ENCODE results near the gene NRTN. TPM values are rescaled to one million over a fixed set of nuclear protein-coding genes. Genes with fewer than 3 reads are reported as not detected.

The NRTN gene
- total and polyA plus RNA-seq, 3 experiments from 2014 or later, result 0.26 TPM; not detected in 1

DNA sequence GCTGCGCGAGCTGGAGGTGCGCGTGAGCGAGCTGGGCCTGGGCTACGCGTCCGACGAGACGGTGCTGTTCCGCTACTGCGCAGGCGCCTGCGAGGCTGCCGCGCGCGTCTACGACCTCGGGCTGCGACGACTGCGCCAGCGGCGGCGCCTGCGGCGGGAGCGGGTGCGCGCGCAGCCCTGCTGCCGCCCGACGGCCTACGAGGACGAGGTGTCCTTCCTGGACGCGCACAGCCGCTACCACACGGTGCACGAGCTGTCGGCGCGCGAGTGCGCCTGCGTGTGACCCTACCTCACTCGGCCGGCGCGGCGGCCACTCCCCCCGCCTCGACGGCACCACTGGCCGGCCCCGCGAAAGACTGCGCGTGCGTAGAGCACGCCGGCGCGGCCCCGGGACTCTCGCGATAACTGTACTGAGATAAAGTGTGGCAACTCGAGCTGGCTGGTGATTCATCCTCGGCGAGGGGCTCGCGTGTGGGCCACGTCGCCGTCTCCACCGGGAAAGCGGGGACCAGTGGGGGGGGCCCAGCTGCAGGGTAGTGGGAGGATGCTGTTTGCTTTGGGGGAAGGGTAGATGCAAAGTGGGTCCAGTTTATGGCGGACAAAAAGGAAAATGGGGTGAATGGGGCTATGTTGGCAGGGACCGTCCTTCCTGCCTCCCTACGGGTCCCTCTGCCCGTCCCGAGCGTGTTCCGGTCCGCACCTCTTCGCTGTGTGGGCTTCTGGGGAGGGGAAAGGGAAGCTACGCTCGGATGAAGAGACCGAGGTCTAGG, 23.2 kb downstream of the NRTN start:
- H3K27me3 ChIP-seq (ENCODE audit: insufficient read depth, low read length, poor library complexity, severe bottlenecking), result no peaks in the 10 kb centered on the region
- peak overlapping the region; percentile 76 for H3K4me3 ChIP-seq (ENCODE audit: low read length)
- Mint-ChIP-seq H3K27me3 (peaks cover 3 to 7% of the 10 kb centered on the region in 2 donors), H3K4me3 (peak overlapping the region; percentile 85 to 95 (median 92)), H3K27ac (peak overlapping the region; percentile 81 to 97 (median 92)), H3K36me3 (peaks cover 0 to 2% (median 0%) of the 10 kb centered on the region in 3 donors), H3K9me3 (peaks cover 0 to 5% (median 0%) of the 10 kb centered on the region in 5 donors), H3K4me1 (peaks cover 4 to 19% (median 4%) of the 10 kb centered on the region in 3 donors)
- POLR2A ChIA-PET, result interaction anchor here (0.6 to 2.5 kb wide), 2 partner anchors 76 to 149 kb away, joined by 3 to 24 read pairs; partner anchors contain the start of genes NDUFA11 and VMAC
- CTCF ChIA-PET, result interaction anchor here (0.6 to 1.6 kb wide), 3 partner anchors 24 to 1688 kb away, joined by 3 to 4 read pairs (median 4); no protein-coding TSS in a partner anchor
- H3K4me1 ChIP-seq (ENCODE audit: insufficient read depth, low read length), result peaks cover 19% of the 10 kb centered on the region
- H3K36me3 ChIP-seq (ENCODE audit: insufficient read depth, low read length), result no peaks in the 10 kb centered on the region
- H3K27ac ChIP-seq (ENCODE audit: low read depth, low read length), result peak overlapping the region; percentile 77
- peak; percentile 82 to 96 (median 87) for DNase-seq
- no peaks in the 10 kb centered on the region for H3K9me3 ChIP-seq (ENCODE audit: low read length)

- H3K27ac Mint-ChIP-seq, result peak overlapping the region; percentile 81 to 97 (median 92)
- H3K27me3 Mint-ChIP-seq, result peaks cover 5 to 7% of the 10 kb centered on the region in 2 donors
- peaks cover 0 to 5% (median 0%) of the 10 kb centered on the region in 5 donors for H3K9me3 Mint-ChIP-seq
- peaks cover 0 to 2% (median 0%) of the 10 kb centered on the region in 3 donors for H3K36me3 Mint-ChIP-seq
- Histone ChIP-seq H3K27me3 (ENCODE audit: insufficient read depth, low read length, poor library complexity, severe bottlenecking) (no peaks in the 10 kb centered on the region), H3K4me3 (ENCODE audit: low read length) (peak overlapping the region; percentile 76), H3K4me1 (ENCODE audit: insufficient read depth, low read length) (peaks cover 19% of the 10 kb centered on the region), H3K9me3 (ENCODE audit: low read length) (no peaks in the 10 kb centered on the region), H3K36me3 (ENCODE audit: insufficient read depth, low read length) (no peaks in the 10 kb centered on the region), H3K27ac (ENCODE audit: low read depth, low read length) (peak overlapping the region; percentile 77)
- H3K4me3 Mint-ChIP-seq, result peak overlapping the region; percentile 85 to 95 (median 92)
- peaks cover 4 to 19% (median 4%) of the 10 kb centered on the region in 3 donors for H3K4me1 Mint-ChIP-seq
- peak in 1 of 5 donors; percentile 17 for DNase-seq
- ChIA-PET POLR2A (interaction anchor here (0.6 to 2.5 kb wide), 2 partner anchors 75 to 148 kb away, joined by 3 to 24 read pairs; partner anchors contain the start of genes NDUFA11 and VMAC), CTCF (interaction anchor here (1.6 kb wide), 1 partner anchor 25 kb away, joined by 4 read pairs; no protein-coding TSS in a partner anchor)
These were observed 24.0 kb downstream of the NRTN start for GRCh38 chr19:5828661-5829566.

DNA sequence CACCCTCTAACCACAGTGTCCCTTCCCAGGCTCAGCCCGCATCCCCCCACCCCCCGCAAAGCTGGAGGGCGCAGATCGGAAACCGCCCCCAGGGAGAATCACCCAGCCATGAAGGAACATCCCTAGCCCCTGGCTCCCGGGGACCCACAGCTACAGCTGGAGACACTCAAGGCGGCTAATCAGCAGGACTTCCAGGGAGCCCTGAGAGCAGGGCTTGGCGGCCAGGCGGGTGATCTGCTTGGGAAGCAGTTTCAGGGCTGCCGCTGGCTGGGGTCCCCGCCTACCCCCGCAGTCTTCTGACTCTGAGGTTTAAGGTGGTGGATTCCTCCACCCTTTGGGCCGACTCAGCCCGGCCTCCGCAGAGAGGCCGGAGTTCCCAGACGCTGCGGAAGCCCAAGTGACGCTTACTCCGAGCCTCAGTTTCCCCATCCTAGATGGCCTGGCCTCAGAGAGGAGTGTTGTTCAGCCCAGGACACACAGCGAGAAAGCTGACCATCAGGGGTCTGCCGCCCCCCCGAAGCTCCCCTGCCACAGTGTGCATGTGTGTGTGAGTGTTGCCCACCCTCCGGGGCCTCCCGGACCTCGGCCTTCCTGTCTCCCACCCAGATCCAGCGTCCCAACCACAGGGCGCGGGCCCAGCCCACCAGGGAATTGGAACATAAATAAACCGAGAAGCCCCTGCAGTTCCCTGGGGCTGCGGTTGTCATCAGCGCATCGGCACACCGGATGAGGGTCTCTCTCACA, 24.9 kb downstream of the NRTN start:
- H3K9me3 Mint-ChIP-seq, result peaks cover 0 to 5% (median 0%) of the 10 kb centered on the region in 5 donors
- POLR2A ChIA-PET, result interaction anchor here (2.5 kb wide), 1 partner anchor 74 kb away, joined by 24 read pairs; the partner anchor contains the start of genes NDUFA11 and VMAC
- Histone ChIP-seq H3K27me3 (ENCODE audit: insufficient read depth, low read length, poor library complexity, severe bottlenecking) (no peaks in the 10 kb centered on the region), H3K27ac (ENCODE audit: low read depth, low read length) (no peak overlapping the region), H3K9me3 (ENCODE audit: low read length) (no peaks in the 10 kb centered on the region), H3K4me1 (ENCODE audit: insufficient read depth, low read length) (peaks cover 19% of the 10 kb centered on the region), H3K36me3 (ENCODE audit: insufficient read depth, low read length) (no peaks in the 10 kb centered on the region), H3K4me3 (ENCODE audit: low read length) (no peak overlapping the region)
- H3K27me3 Mint-ChIP-seq, result peaks cover 8 to 9% of the 10 kb centered on the region in 2 donors
- H3K4me3 Mint-ChIP-seq, result peak overlapping the region in 3 of 7 donors; percentile 37 to 79 (median 43)
- no peak overlapping the region for H3K27ac Mint-ChIP-seq
- peaks cover 4 to 19% (median 4%) of the 10 kb centered on the region in 3 donors for H3K4me1 Mint-ChIP-seq
- DNase-seq, result no peak
- CTCF ChIA-PET, result interaction anchor here (1.6 kb wide), 1 partner anchor 26 kb away, joined by 4 read pairs; no protein-coding TSS in a partner anchor
- peaks cover 0 to 2% (median 0%) of the 10 kb centered on the region in 3 donors for H3K36me3 Mint-ChIP-seq

- POLR2A ChIA-PET, result no interaction called here
- H3K27me3 Mint-ChIP-seq, result peaks cover 8 to 16% of the 10 kb centered on the region in 2 donors
- DNase-seq, result no peak
- Histone ChIP-seq H3K4me3 (ENCODE audit: low read length) (no peak overlapping the region), H3K27me3 (ENCODE audit: insufficient read depth, low read length, poor library complexity, severe bottlenecking) (no peaks in the 10 kb centered on the region), H3K36me3 (ENCODE audit: insufficient read depth, low read length) (no peaks in the 10 kb centered on the region), H3K9me3 (ENCODE audit: low read length) (no peaks in the 10 kb centered on the region), H3K4me1 (ENCODE audit: insufficient read depth, low read length) (peaks cover 19% of the 10 kb centered on the region), H3K27ac (ENCODE audit: low read depth, low read length) (no peak overlapping the region)
- CTCF ChIA-PET, result no interaction called here
- peaks cover 0 to 5% (median 0%) of the 10 kb centered on the region in 5 donors for H3K9me3 Mint-ChIP-seq
- H3K27ac Mint-ChIP-seq, result no peak overlapping the region
- peaks cover 0 to 2% (median 0%) of the 10 kb centered on the region in 3 donors for H3K36me3 Mint-ChIP-seq
- H3K4me3 Mint-ChIP-seq, result no peak overlapping the region
- H3K4me1 Mint-ChIP-seq, result peaks cover 4 to 19% (median 4%) of the 10 kb centered on the region in 3 donors
These were observed 26.3 kb downstream of the NRTN start for GRCh38 chr19:5831159-5831558.

- H3K4me3 Mint-ChIP-seq, result no peak overlapping the region
- no peaks in the 10 kb centered on the region for H3K27me3 ChIP-seq (ENCODE audit: insufficient read depth, low read length, poor library complexity, severe bottlenecking)
- H3K9me3 Mint-ChIP-seq, result peaks cover 0 to 5% (median 0%) of the 10 kb centered on the region in 5 donors
- peaks cover 3 to 13% (median 4%) of the 10 kb centered on the region in 3 donors for H3K4me1 Mint-ChIP-seq
- H3K9me3 ChIP-seq (ENCODE audit: low read length), result no peaks in the 10 kb centered on the region
- no peak for DNase-seq
- H3K27me3 Mint-ChIP-seq, result peaks cover 8 to 16% of the 10 kb centered on the region in 2 donors
- CTCF ChIA-PET, result no interaction called here
- peaks cover 0 to 2% (median 0%) of the 10 kb centered on the region in 3 donors for H3K36me3 Mint-ChIP-seq
- H3K4me3 ChIP-seq (ENCODE audit: low read length), result no peak overlapping the region
- POLR2A ChIA-PET, result no interaction called here
- no peaks in the 10 kb centered on the region for H3K36me3 ChIP-seq (ENCODE audit: insufficient read depth, low read length)
- H3K27ac Mint-ChIP-seq, result no peak overlapping the region
- H3K27ac ChIP-seq (ENCODE audit: low read depth, low read length), result no peak overlapping the region
- H3K4me1 ChIP-seq (ENCODE audit: insufficient read depth, low read length), result peaks cover 12% of the 10 kb centered on the region
These were observed 27.2 kb downstream of the NRTN start for GRCh38 chr19:5832061-5832460.

GRCh38 chr19:5832527-5833216, 27.8 kb downstream of the NRTN start:
- POLR2A ChIA-PET, result no interaction called here
- Mint-ChIP-seq H3K36me3 (peaks cover 0 to 2% (median 0%) of the 10 kb centered on the region in 3 donors), H3K27ac (no peak overlapping the region), H3K4me1 (peaks cover 0 to 9% (median 4%) of the 10 kb centered on the region in 3 donors), H3K27me3 (peaks cover 5 to 19% of the 10 kb centered on the region in 2 donors), H3K4me3 (no peak overlapping the region), H3K9me3 (peaks cover 0 to 5% (median 0%) of the 10 kb centered on the region in 5 donors)
- no peak overlapping the region for H3K4me3 ChIP-seq (ENCODE audit: low read length)
- no peak for DNase-seq
- H3K4me1 ChIP-seq (ENCODE audit: insufficient read depth, low read length), result peaks cover 9% of the 10 kb centered on the region
- H3K9me3 ChIP-seq (ENCODE audit: low read length), result no peaks in the 10 kb centered on the region
- no peaks in the 10 kb centered on the region for H3K36me3 ChIP-seq (ENCODE audit: insufficient read depth, low read length)
- CTCF ChIA-PET, result no interaction called here
- no peak overlapping the region for H3K27ac ChIP-seq (ENCODE audit: low read depth, low read length)
- no peaks in the 10 kb centered on the region for H3K27me3 ChIP-seq (ENCODE audit: insufficient read depth, low read length, poor library complexity, severe bottlenecking)

Data from CD8-positive, alpha-beta memory T cell (primary cell).